Memory B cell (primary cell): ENCODE data around the gene CALR.
"Not testable (repeated sequence)": the region's sequence is repeated elsewhere in the genome, so short reads cannot be mapped to it uniquely, and the experiment has no call there.

Source experiments
- ATAC-seq: fragments of 150-1000 bp; cut with Tn5 transposase; 2 replicates; pipeline ENCODE4 v1.10.0; 2021; ENCODE audit warnings: low read depth, mild to moderate bottlenecking, moderate library complexity
- DNase-seq, 2 donors: peaks; one replicate each; pipeline ENCODE4 v3.0.0; 2022; ENCODE audit warnings: low spot score in 2 of 2
- H3K27ac Mint-ChIP-seq: one replicate; pipeline ENCODE4 v1.8.0; 2022; ENCODE audit warnings: mild to moderate bottlenecking, moderate library complexity, mixed read lengths
- H3K27me3 Mint-ChIP-seq: one replicate; pipeline ENCODE4 v1.8.0; 2022; ENCODE audit warnings: mixed read lengths
- H3K36me3 Mint-ChIP-seq: one replicate; pipeline ENCODE4 v1.8.0; 2022; ENCODE audit warnings: mild to moderate bottlenecking, mixed read lengths
- H3K4me1 Mint-ChIP-seq: one replicate; pipeline ENCODE4 v1.8.0; 2022; ENCODE audit warnings: mixed read lengths
- H3K4me3 Mint-ChIP-seq: one replicate; pipeline ENCODE4 v1.8.0; 2022; ENCODE audit warnings: mild to moderate bottlenecking, moderate library complexity, mixed read lengths
- H3K9me3 Mint-ChIP-seq: one replicate; pipeline ENCODE4 v1.8.0; 2022; ENCODE audit warnings: mixed read lengths

CALR gene

GRCh38 chr19:12973236-12973635 lies 34.8 kb downstream of the CALR start:
- DNase-seq, result no peak
- H3K27me3 Mint-ChIP-seq, result peaks cover 11% of the 10 kb centered on the region
- no peaks in the 10 kb centered on the region for H3K9me3 Mint-ChIP-seq
- H3K4me3 Mint-ChIP-seq, result no peak overlapping the region
- peaks cover 6% of the 10 kb centered on the region for H3K4me1 Mint-ChIP-seq
- H3K36me3 Mint-ChIP-seq, result no peaks in the 10 kb centered on the region
- H3K27ac Mint-ChIP-seq, result no peak overlapping the region
- ATAC-seq, result no peak

DNA sequence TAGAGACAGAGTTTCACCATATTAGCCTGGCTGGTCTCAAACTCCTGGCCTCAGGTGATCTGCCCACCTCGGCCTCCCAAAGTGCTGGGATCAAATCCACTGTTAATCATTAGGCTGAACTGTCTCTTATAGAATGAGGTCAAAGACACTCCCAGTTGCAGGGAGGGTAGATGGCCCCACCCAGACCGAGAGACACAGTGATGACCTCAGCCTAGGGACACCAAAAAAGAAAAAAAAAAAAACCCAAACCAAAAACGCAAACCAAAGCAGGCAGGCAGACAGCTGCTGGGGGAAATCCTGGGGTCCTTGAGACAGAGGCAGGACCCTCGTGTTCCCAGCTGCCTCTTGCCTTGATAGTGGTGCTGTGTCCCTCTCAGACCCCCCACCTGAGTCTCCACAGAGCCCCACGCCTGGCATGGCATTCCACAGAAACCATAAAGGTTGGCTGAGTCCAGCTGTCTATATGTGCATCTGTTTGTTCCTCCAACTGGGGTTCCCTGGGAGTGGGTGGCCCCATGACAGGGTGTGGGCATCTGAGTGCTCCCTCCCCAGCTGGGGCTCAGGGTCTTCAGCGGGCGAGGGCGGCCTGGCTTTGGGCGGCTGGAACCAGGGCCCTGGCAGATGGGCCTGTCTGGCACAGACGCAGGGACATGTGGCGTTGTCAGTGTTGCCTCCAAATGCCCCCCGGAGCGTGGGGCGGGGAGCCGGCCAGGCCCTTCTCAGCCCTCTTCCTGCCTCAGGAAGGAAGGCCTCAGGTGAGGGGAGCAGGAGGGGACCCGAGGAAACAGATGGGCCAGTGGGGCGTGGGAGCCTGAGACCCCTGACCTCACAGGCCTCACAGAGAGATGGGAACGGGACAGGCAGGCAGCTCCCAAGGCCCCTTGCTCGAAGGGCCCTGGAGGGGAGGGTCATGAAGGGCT lies 36.2 kb downstream of the CALR start:
- DNase-seq (no peak), ATAC-seq (no peak)
- Mint-ChIP-seq H3K36me3 (no peaks in the 10 kb centered on the region), H3K9me3 (no peaks in the 10 kb centered on the region), H3K27ac (no peak overlapping the region), H3K4me3 (no peak overlapping the region), H3K27me3 (peaks cover 11% of the 10 kb centered on the region), H3K4me1 (peaks cover 6% of the 10 kb centered on the region)

DNA sequence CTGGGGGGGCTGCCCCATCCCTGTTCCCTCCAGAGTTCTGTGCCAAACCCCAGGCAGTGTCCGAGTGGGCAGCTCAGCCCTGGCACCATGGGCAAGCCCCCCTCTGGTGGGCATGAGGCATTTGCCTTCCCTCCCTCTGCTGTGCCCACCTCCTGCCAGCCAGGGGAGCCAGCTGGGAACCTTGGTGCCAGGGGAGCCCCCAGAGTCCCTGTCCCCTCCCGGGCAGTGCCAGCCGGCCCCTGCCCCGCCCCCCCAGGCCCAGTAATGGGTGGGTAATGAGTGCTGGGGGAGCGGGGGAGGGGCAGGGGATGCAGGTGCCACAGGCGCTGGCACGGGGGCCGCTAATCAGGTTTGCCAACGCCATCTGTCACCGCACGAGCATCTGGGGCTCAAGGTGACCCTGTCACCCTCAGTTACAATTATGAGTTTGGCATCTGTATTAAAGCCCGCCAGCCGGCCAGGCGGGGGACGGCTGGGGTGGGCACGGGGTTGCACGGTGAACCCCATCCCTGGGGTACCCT lies 36.9 kb downstream of the CALR start:
- H3K4me1 Mint-ChIP-seq, result peaks cover 11% of the 10 kb centered on the region
- no peak overlapping the region for H3K4me3 Mint-ChIP-seq
- ATAC-seq (no peak), DNase-seq (no peak)
- no peaks in the 10 kb centered on the region for H3K36me3 Mint-ChIP-seq
- peaks cover 11% of the 10 kb centered on the region for H3K27me3 Mint-ChIP-seq
- H3K27ac Mint-ChIP-seq, result no peak overlapping the region
- no peaks in the 10 kb centered on the region for H3K9me3 Mint-ChIP-seq

GRCh38 chr19:12976109-12976508 lies 37.7 kb downstream of the CALR start:
- not testable (repeated sequence) for H3K9me3 Mint-ChIP-seq, H3K27ac Mint-ChIP-seq, DNase-seq, H3K36me3 Mint-ChIP-seq, ATAC-seq, H3K4me3 Mint-ChIP-seq
- peaks cover 12% of the 10 kb centered on the region for H3K4me1 Mint-ChIP-seq
- H3K27me3 Mint-ChIP-seq, result peaks cover 11% of the 10 kb centered on the region

GRCh38 chr19:12979974-12980373 lies 41.6 kb downstream of the CALR start:
- no peak for ATAC-seq
- Mint-ChIP-seq H3K27ac (no peak overlapping the region), H3K36me3 (no peaks in the 10 kb centered on the region), H3K4me3 (peak overlapping the region; percentile 28), H3K9me3 (no peaks in the 10 kb centered on the region), H3K4me1 (peaks cover 15% of the 10 kb centered on the region), H3K27me3 (peaks cover 9% of the 10 kb centered on the region)
- no peak for DNase-seq

DNA sequence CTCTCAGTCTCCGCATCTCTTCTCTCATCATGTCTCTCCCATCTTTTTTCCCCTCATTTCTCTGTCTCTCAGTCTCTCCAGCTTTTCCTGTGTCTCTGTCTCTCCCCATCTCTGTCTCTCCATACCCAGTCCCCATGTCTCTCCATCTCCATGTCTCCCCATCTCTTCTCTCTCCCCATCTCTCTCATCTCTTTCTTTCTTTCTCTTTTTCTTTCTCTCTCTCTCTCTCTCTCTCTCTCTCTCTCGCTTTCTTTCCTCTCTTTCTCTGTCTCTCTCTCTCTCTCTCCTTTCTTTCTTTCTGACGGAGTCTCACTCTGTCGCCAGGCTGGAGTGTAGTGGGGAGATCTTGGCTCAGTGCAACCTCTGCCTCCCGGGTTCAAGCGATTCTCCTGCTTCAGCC lies 44.2 kb downstream of the CALR start:
- H3K4me1 Mint-ChIP-seq, result peaks cover 25% of the 10 kb centered on the region
- ATAC-seq (no peak), DNase-seq (no peak)
- H3K9me3 Mint-ChIP-seq, result no peaks in the 10 kb centered on the region
- H3K27me3 Mint-ChIP-seq, result peaks cover 7% of the 10 kb centered on the region
- H3K27ac Mint-ChIP-seq, result no peak overlapping the region
- no peaks in the 10 kb centered on the region for H3K36me3 Mint-ChIP-seq
- no peak overlapping the region for H3K4me3 Mint-ChIP-seq

GRCh38 chr19:12983091-12983490 lies 44.7 kb downstream of the CALR start:
- no peak for DNase-seq
- Mint-ChIP-seq H3K9me3 (no peaks in the 10 kb centered on the region), H3K27ac (no peak overlapping the region), H3K4me3 (no peak overlapping the region), H3K27me3 (peaks cover 3% of the 10 kb centered on the region), H3K4me1 (peaks cover 20% of the 10 kb centered on the region), H3K36me3 (no peaks in the 10 kb centered on the region)
- no peak for ATAC-seq

GRCh38 chr19:12983542-12984142 lies 45.2 kb downstream of the CALR start:
- peaks cover 2% of the 10 kb centered on the region for H3K27me3 Mint-ChIP-seq
- H3K36me3 Mint-ChIP-seq, result no peaks in the 10 kb centered on the region
- no peak overlapping the region for H3K27ac Mint-ChIP-seq

DNA sequence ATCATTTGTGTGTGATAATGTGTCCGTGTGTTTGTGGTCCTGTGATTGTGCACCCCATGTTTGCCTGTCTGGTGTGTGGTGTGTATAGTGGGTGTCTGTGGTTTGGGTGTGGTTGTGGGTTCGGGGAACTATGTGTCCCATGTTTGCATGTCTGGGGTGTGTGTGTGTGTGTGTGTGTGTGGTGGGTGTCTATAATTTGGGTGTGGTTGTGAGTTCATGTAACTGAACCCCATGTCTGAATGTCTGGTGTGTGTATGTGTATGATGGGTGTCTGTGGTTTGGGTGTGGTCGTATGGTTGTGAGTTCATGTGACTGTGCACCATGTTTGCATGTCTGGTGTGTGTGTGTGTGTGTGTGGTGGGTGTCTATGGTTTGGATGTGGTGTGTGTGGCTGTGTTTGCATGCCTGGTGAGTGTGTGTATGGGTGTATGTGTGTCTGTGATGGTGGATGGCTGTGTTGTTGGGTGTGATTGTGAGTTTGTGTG lies 45.8 kb downstream of the CALR start:
- no peak for ATAC-seq
- Mint-ChIP-seq H3K9me3 (no peaks in the 10 kb centered on the region), H3K4me1 (peaks cover 19% of the 10 kb centered on the region), H3K36me3 (no peaks in the 10 kb centered on the region), H3K27me3 (peaks cover 2% of the 10 kb centered on the region), H3K27ac (no peak overlapping the region), H3K4me3 (no peak overlapping the region)
- no peak for DNase-seq

More at GRCh38 chr19:12983542-12984142, 45.2 kb downstream of the CALR start:
- ATAC-seq (peak; percentile 75), DNase-seq (peak; percentile 90 to 98)
- Mint-ChIP-seq H3K4me1 (peaks cover 19% of the 10 kb centered on the region), H3K4me3 (no peak overlapping the region), H3K9me3 (no peaks in the 10 kb centered on the region)

- peak overlapping the region; percentile 43 for H3K4me3 Mint-ChIP-seq
- DNase-seq (no peak), ATAC-seq (no peak)
- peaks cover 2% of the 10 kb centered on the region for H3K27me3 Mint-ChIP-seq
- no peaks in the 10 kb centered on the region for H3K36me3 Mint-ChIP-seq
- H3K9me3 Mint-ChIP-seq, result no peaks in the 10 kb centered on the region
- H3K4me1 Mint-ChIP-seq, result peaks cover 19% of the 10 kb centered on the region
- no peak overlapping the region for H3K27ac Mint-ChIP-seq
These were observed 46.3 kb downstream of the CALR start for GRCh38 chr19:12984683-12985048.

DNA sequence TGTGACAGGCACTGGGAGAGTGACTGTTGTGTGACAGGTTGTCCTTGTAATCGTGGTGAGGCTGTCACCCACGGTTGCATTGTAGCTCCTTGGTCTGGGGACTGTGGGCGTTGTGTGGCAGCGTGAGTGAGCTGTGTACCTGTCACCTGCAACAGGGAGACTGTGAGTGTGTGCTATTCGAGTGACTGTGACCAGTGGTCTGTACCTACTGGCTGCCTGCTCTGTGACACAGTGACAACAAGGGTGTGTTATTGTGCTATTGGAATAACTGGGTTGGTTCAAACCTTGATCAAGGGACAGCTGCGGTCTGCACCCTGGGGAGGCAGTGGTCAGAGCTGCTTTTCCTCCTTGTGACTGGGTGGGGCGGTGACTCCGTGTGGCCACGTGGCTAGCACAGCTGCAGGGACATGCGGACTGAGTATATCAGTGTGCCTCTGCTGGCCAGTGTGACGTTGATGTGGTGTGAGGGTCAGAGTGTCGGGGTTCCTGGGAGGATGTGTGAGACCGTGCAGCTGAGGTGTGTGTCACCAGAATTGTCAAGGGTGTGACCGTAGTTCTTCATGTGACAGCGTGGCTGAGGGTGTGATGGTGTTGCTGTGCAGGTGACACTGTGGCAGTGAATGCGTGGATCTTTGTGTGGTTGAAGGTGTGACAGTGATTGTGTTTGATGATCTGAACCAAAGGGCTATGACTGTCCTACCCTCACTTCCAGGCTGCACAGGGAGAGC lies 46.8 kb downstream of the CALR start:
- H3K4me1 Mint-ChIP-seq, result peaks cover 15% of the 10 kb centered on the region
- peak; percentile 48 for ATAC-seq
- peak in 1 of 2 donors; percentile 39 for DNase-seq
- H3K4me3 Mint-ChIP-seq, result peak overlapping the region; percentile 43
- H3K36me3 Mint-ChIP-seq, result no peaks in the 10 kb centered on the region
- no peaks in the 10 kb centered on the region for H3K9me3 Mint-ChIP-seq
- H3K27me3 Mint-ChIP-seq, result peaks cover 2% of the 10 kb centered on the region
- H3K27ac Mint-ChIP-seq, result no peak overlapping the region

- Mint-ChIP-seq H3K27me3 (peaks cover 6% of the 10 kb centered on the region), H3K4me3 (no peak overlapping the region), H3K36me3 (no peaks in the 10 kb centered on the region), H3K27ac (no peak overlapping the region), H3K4me1 (peaks cover 13% of the 10 kb centered on the region), H3K9me3 (no peaks in the 10 kb centered on the region)
- ATAC-seq (no peak), DNase-seq (no peak)
These were observed 48.3 kb downstream of the CALR start for GRCh38 chr19:12986726-12987125.

DNA sequence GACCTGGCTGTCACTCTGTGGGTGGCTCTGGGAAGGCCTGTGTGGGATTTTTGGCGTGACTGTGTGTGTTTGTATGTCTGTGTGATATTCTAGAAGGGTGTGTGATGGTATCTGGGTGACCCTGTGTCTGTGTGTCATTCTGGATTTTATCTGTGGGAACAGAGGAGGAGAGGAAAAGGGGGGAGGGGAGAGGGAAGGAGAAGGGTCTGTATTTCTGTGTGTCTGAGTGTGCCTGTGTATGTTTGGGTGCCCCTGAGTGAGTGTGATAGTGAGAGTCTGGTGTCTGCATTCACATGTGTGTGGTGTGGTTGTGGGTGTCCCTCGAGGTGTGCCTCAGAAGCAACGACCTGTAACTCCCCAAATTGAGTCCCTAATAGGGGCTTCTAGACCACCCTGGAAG lies 48.8 kb downstream of the CALR start:
- DNase-seq (no peak), ATAC-seq (no peak)
- Mint-ChIP-seq H3K9me3 (no peaks in the 10 kb centered on the region), H3K27me3 (peaks cover 6% of the 10 kb centered on the region), H3K4me1 (peaks cover 13% of the 10 kb centered on the region), H3K36me3 (no peaks in the 10 kb centered on the region), H3K27ac (no peak overlapping the region), H3K4me3 (no peak overlapping the region)

GRCh38 chr19:12987781-12988180 lies 49.4 kb downstream of the CALR start:
- no peak overlapping the region for H3K27ac Mint-ChIP-seq
- ATAC-seq (peak; percentile 9), DNase-seq (no peak)
- H3K27me3 Mint-ChIP-seq, result peaks cover 6% of the 10 kb centered on the region
- no peaks in the 10 kb centered on the region for H3K36me3 Mint-ChIP-seq
- H3K9me3 Mint-ChIP-seq, result no peaks in the 10 kb centered on the region
- H3K4me3 Mint-ChIP-seq, result no peak overlapping the region
- H3K4me1 Mint-ChIP-seq, result peaks cover 13% of the 10 kb centered on the region
